22Rv1 (cell line): ENCODE data around the gene FXYD2.

Experiments used
- CTCF ChIP-seq: fragments of 450-650 bp; IDR thresholded peaks from 2 replicates; pipeline ENCODE4 v1.5.1; 2017; ENCODE audit warnings: mild to moderate bottlenecking
- ZFX ChIP-seq: fragments of 450-650 bp; IDR thresholded peaks from 2 replicates; pipeline ENCODE4 v1.6.1; 2017; ENCODE audit warnings: antibody characterized with exemption, borderline replicate concordance

- TF ChIP-seq CTCF (no peak), ZFX (no peak)
These were observed 30.4 kb downstream of the FXYD2 start for GRCh38 chr11:117794135-117794534.
